EH (cell line): ENCODE results near the gene OR52E2.

Experiments
- DNase-seq: peaks from one replicate; pipeline ENCODE4 v3.0.0-alpha.2; 2015; ENCODE audit warnings: low read depth

Gene OR52E2

GRCh38 chr11:5011254-5011653 is 48.2 kb downstream of the OR52E2 start:
- DNase-seq, result no peak
